HG03520 (cell line): ENCODE data around the gene KRT26.
"Not testable (repeated sequence)": the region's sequence is repeated elsewhere in the genome, so short reads cannot be mapped to it uniquely, and the experiment has no call there.

Experiments
- ATAC-seq: cut with Tn5 transposase; IDR thresholded peaks from one replicate; pipeline ENCODE4 v1.9.1; 2021; ENCODE audit warnings: mild to moderate bottlenecking, moderate library complexity; ENCODE audit not compliant: unreplicated experiment

KRT26 gene, protein sequence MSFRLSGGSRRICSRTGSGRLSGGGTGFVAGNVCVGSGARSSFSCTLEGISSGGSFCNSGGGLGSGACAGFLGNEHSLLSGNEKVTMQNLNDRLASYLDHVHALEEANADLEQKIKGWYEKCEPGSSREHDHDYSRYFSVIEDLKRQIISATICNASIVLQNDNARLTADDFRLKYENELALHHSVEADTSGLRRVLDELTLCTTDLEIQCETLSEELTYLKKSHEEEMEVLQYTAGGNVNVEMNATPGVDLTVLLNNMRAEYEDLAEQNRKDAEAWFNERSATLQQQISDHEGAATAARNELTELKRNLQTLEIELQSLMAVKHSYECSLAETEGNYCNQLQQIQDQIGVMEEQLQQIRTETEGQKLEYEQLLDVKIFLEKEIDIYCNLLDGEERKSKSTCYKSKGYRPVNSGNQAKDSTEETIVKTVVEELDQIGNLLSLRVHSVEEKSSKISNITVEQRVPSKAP

GRCh38 chr17:40772101-40772500 lies at the start of gene KRT26:
Gene KRT26, minus strand, starts transcription at chr17:40772201. Its CDS starts 88 bp downstream, at chr17:40772113.
- ATAC-seq, result no peak

- ATAC-seq, result no peak
These were observed 49.5 kb upstream of the KRT26 start for GRCh38 chr17:40821536-40821935.

DNA sequence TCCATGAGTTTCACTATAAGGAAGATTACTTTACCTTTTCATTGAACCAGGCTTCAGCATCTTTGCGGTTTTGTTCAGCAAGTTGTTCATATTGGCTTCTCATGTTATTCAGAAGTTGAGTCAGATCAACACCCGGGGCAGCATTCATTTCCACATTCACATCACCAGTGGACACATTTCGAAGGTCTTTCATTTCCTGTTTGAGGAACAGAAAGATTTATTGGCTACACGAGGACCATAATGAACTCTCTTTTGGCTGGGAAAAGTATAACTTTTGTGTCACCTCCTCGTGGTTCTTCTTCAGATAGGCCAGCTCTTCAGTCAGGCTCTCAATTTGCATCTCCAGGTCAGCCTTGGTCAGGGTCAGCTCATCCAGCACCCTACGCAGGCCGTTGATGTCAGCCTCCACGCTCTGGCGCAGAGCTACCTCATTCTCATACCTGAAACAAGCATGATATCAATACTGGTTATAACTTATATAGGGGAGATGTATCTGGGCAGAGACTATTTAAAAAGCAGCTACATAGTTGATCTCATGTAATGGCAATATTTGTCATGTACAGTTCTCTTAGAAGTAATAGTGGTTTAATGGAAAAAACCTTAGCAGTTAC lies 48.3 kb upstream of the KRT26 start:
- no peak for ATAC-seq

DNA sequence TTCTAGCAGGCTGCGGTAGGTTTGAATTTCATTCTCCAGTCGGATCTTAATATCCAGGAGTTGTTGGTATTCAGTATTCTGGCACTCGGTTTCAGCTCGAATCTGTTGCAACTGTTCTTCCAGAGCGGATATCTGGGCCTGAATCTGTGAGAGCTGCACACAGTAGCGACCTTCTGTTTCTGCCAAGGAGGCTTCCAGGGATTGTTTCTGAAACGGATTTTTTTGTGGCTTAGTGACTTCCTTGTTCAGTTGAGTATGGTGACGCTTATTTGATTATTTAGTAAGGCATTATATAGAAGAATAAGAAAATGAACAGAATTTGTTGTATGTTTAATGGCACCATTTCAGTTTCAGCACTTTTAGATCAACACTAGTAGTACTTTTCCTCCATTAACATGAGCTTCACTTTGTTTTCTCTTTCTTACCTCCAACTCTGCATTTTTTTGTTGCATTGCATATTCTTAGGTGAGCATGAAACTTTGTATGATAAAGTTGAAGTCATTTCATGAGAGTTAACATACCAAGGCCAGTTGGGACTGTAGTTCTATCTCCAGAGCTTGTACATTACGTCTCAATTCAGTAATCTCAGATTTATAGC lies 47.6 kb upstream of the KRT26 start:
- no peak for ATAC-seq

DNA sequence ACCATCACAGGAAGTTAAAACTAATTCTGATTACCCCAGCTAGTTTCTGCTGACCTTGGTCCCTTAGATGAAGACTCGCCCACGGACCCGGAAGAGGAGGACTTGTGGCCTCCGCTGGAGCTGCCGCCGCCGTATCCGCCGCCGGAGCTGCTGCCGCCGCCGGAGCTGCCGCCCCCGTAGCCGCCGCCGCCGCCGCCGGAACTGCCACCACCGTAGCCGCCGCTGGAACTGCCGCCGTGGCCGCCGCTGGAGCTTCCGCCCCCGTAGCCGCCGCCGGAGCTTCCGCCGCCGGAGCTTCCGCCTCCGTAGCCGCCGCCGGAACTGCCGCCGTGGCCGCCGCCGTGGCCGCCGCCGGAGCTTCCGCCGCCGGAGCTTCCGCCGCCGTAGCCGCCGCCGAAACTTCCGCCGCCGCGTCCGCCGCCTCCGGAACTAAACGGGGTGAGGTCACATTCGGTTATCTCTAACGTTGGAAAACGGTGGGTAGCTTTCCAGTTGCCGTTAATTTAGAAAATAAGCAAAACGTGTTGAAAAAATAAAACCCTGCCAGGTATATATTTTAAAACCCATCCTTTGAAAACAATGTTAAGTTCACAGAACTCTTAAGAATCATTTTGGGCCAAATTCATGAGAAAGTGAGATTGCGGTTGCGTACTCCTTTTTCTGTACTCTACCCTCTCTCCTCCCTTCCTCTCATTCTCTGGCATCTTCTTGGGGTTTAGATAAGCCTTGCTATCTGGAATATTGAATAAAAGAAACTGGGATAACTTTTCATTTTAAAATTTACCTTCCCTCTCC lies 46.9 kb upstream of the KRT26 start:
- ATAC-seq, result peak; percentile 52

GRCh38 chr17:40818343-40818732 lies 46.3 kb upstream of the KRT26 start:
- ATAC-seq, result no peak

DNA sequence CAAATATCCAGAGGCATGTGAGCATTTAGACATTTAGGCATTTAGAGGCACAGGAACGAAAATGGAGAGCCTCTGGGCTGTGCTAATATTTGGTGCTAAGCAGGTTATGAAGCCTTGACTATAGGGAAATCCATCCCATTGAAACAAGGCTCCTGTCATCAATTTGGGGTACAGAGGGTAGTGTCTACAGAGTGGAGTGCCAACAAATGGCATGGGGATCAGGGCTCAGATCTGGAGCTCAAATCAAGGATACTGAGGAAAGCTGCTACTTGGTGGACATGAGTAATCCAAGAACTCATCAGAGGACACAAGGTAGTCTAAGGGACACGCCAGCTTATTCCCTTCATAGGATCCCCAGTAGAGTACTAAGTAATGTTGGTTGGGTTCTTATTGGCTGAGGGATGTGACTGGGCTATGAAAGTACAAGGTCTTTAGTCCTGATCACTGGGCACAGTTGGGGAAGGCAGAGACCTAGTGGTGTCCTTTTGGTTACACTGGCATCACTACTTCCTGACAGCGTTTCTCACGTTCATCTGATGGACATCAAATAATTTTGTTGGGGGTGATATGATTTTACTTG lies 45.2 kb upstream of the KRT26 start:
- ATAC-seq, result no peak

- ATAC-seq, result no peak
These were observed 44.6 kb upstream of the KRT26 start for GRCh38 chr17:40816569-40816968.

GRCh38 chr17:40815381-40815780 lies 43.4 kb upstream of the KRT26 start:
- ATAC-seq, result no peak

DNA sequence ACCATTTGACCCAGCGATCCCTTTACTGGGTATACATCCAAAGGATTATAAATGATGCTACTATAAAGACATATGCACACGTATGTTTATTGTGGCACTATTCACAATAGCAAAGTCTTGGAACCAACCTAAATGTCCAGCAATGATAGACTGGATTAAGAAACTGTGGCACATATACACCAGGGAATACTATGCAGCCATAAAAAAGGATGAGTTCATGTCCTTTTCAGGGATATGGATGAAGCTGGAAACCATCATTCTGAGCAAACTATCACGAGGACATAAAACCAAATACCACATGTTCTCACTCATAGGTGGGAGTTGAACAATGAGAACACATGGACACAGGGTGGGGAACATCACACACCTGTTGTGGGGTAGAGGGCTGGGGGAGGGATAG lies 42.7 kb upstream of the KRT26 start:
- ATAC-seq, result not testable (repeated sequence)

DNA sequence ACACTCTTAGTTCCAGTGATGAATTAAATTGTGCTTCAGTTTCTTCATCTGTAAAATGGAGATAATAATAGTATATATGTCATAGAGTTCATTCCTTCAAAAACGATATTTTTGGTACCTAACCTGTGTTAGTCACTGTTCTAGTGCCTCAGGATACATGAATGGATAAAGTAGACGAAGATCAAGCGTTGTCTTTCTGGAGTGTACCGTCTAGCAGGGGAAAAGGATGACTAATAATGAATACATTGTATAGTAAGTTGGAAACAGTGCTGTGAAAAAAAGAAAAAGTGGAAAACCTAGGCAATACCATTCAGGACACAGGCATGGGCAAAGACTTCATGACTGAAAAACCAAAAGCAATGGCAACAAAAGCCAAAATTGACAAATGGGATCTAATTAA lies 41.8 kb upstream of the KRT26 start:
- no peak for ATAC-seq

GRCh38 chr17:40812639-40813038 lies 40.6 kb upstream of the KRT26 start:
- ATAC-seq, result no peak

DNA sequence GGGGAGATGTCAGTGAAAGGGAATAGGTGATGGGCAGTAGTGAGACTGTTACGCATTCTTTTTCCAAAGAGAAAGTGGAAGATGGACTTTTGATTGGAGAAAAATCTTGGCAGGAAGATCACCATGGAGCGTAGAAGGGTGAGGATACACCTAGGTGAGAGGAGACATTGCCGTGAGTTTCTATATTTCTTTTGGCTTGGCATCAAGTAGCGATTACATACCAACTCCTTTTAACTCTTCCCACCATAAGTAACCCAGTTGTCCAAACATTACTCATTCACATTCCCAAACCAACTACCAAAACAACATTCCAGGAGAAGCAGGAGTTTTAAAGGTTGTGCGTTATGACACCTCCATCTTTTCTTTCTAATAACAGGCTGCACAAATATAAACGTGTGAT lies 38.5 kb upstream of the KRT26 start:
- no peak for ATAC-seq

GRCh38 chr17:40809721-40810421 lies 37.9 kb upstream of the KRT26 start:
- ATAC-seq, result no peak

GRCh38 chr17:40806131-40806530 lies 34.1 kb upstream of the KRT26 start:
- ATAC-seq, result no peak

DNA sequence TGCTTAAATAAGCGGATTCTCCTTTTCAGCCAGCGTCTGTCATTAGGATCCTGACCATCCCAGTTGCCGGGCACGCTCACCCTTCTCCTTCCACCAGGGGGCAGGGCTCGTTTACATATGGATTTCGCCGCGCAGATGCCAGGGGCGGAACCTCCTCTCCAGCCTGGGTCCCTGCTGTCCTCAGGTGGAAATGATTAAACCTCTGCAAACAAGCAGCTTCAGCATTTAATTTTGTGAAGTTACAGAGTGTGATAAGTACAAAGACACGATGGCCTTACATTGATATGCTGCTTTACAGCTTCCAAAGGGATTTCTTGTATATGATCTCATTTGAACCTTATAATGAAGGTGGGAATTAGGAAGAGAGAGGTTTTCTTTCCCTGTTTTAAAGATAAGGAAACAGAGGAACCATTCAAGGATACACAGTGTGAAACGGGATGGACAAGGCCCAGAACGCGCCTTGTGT lies 31.6 kb upstream of the KRT26 start:
- ATAC-seq, result no peak

GRCh38 chr17:40801157-40801556 lies 29.2 kb upstream of the KRT26 start:
- ATAC-seq, result no peak

- no peak for ATAC-seq
These were observed 28.4 kb upstream of the KRT26 start for GRCh38 chr17:40800381-40800780.

GRCh38 chr17:40799859-40800258 lies 27.9 kb upstream of the KRT26 start, which contains the start of gene KRT28:
Gene KRT28, minus strand, starts transcription at chr17:40799959. Its CDS starts 66 bp downstream, at chr17:40799893.
- ATAC-seq, result no peak

- no peak for ATAC-seq
These were observed 24.8 kb upstream of the KRT26 start for GRCh38 chr17:40796846-40797245.
